PC-3 (cell line): ENCODE data around the gene BAZ2B.

Experiments used
- CTCF ChIP-seq: fragments of 300-600 bp; sonication (generic); conservative IDR thresholded peaks from 2 replicates; pipeline ENCODE4 v1.5.1; 2017; ENCODE audit warnings: antibody characterized with exemption, low read depth, mild to moderate bottlenecking, low read length
- EZH2 ChIP-seq: fragments of 300-600 bp; sonication (generic); IDR thresholded peaks from one replicate; pipeline ENCODE4 v1.6.1; 2017; ENCODE audit warnings: antibody characterized with exemption, mild to moderate bottlenecking, low read length; ENCODE audit not compliant: unreplicated experiment
- EZH2phosphoT487 ChIP-seq: fragments of 300-600 bp; sonication (generic); IDR thresholded peaks from 2 replicates; pipeline ENCODE4 v1.6.1; 2018; ENCODE audit warnings: mild to moderate bottlenecking, antibody characterized with exemption, low read length, borderline replicate concordance

- TF ChIP-seq CTCF (no peak), EZH2phosphoT487 (no peak), EZH2 (no peak)
These were observed 62.6 kb downstream of the BAZ2B start for GRCh38 chr2:159553727-159554126.
